Small intestine (tissue), 16 donors: ENCODE results near the gene NSMCE1. TPM values are rescaled to one million over a fixed set of nuclear protein-coding genes. Genes with fewer than 3 reads are reported as not detected.
A peak's percentile ranks its signal among the peaks of the same experiment; 100 is the strongest.

Experiments
- DNase-seq, 2 donors: peaks; one replicate each; pipeline versions ENCODE4 v3.0.0 to v3.0.0-alpha.2; 2013
- FAIRE-seq: peaks from 2 replicates; lab custom pipeline; 2012; peaks lifted over from hg19 to GRCh38; lab: Jason Lieb, UNC
- H3K27ac ChIP-seq, 3 donors: one replicate each; pipeline ENCODE4 v1.5.1; 2013; ENCODE audit warnings: low read length in 2 of 3, mild to moderate bottlenecking in 2 of 3, control low read depth in 1 of 3, inconsistent platforms in 1 of 3, low read depth in 1 of 3, moderate library complexity in 1 of 3
- H3K27me3 ChIP-seq, 3 donors: one replicate each; pipeline ENCODE4 v1.6.1; 2013; ENCODE audit warnings: low read length in 3 of 3, inconsistent platforms in 1 of 3; ENCODE audit not compliant: control insufficient read depth in 3 of 3, insufficient read depth in 3 of 3
- H3K36me3 ChIP-seq, 3 donors: one replicate each; pipeline ENCODE4 v1.6.1; 2013; ENCODE audit warnings: low read length in 3 of 3, inconsistent platforms in 1 of 3, low read depth in 1 of 3, mild to moderate bottlenecking in 1 of 3, moderate library complexity in 1 of 3; ENCODE audit not compliant: control insufficient read depth in 3 of 3, insufficient read depth in 2 of 3
- H3K4me1 ChIP-seq, 3 donors: one replicate each; pipeline ENCODE4 v1.6.1; 2013; ENCODE audit warnings: low read length in 2 of 3, inconsistent platforms in 1 of 3, low read depth in 1 of 3, mild to moderate bottlenecking in 1 of 3, moderate library complexity in 1 of 3; ENCODE audit not compliant: control insufficient read depth in 3 of 3, insufficient read depth in 2 of 3
- H3K4me3 ChIP-seq, 3 donors: one replicate each; pipeline ENCODE4 v1.5.1; 2013; ENCODE audit warnings: low read length in 3 of 3, control low read depth in 1 of 3, inconsistent platforms in 1 of 3, low read depth in 1 of 3, mild to moderate bottlenecking in 1 of 3, moderate library complexity in 1 of 3
- H3K9me3 ChIP-seq, 2 donors: one replicate each; pipeline ENCODE4 v1.6.1; 2013; ENCODE audit warnings: low read depth in 1 of 2, low read length in 1 of 2; ENCODE audit not compliant: control insufficient read depth in 2 of 2, insufficient read depth in 1 of 2
- WGBS, 3 donors: extraction: QIAGEN DNeasy Blood & Tissue Kit; methylation state at CpG; one replicate each; pipeline ENCODE4 v1.1.7; 2013; 5-methylcytosine and 5-hydroxymethylcytosine counted together
- long read RNA-seq, 10 donors: transcript quantifications; one replicate each; lab custom pipeline, GENCODE V29; 2026
- polyA plus RNA-seq, 4 donors: library from polyadenylated mRNA; stranded (reverse) in 3 of 4; unstranded in 1 of 4; fragments of 200-250 nt in 3 of 4; fragments of 120-200 nt in 1 of 4; gene quantifications; one replicate each; pipeline versions ENCODE4 v1.2.1 to v1.2.3, GENCODE V29; 2013
- donor health status: healthy with polysubstance abuse.
- donor health status: control.
- donor health status: control.
- donor health status: Bipolar disorder and iron deficiency.
- donor health status: healthy.

The NSMCE1 gene
- 10 to 100 TPM; 37.8 to 66.1 (median 52.3) TPM for polyA plus RNA-seq
- long read RNA-seq, donor 1: 0 reads
- long read RNA-seq, donor 2, transcript NSMCE1-201 (8 exons, 1,067 nt): major isoform, 8 of 9 reads
- long read RNA-seq, donor 2, partial matches to known transcripts: 0 of 9 reads
- long read RNA-seq, donor 2, other reads (novel, unspliced or antisense): 0 of 9 reads
- long read RNA-seq, donor 3, transcript NSMCE1-201 (8 exons, 1,067 nt): major isoform, 19 of 21 reads
- long read RNA-seq, donor 3, partial matches to known transcripts: 0 of 21 reads
- long read RNA-seq, donor 3, other reads (novel, unspliced or antisense): 0 of 21 reads
- long read RNA-seq, donor 4, partial matches to known transcripts: 0 of 1 reads
- long read RNA-seq, donor 4, other reads (novel, unspliced or antisense): 0 of 1 reads
- long read RNA-seq, donor 5, transcript NSMCE1-201 (8 exons, 1,067 nt): major isoform, 5 of 5 reads
- long read RNA-seq, donor 5, partial matches to known transcripts: 0 of 5 reads
- long read RNA-seq, donor 5, other reads (novel, unspliced or antisense): 0 of 5 reads
- long read RNA-seq, donor 6, transcript NSMCE1-201 (8 exons, 1,067 nt): major isoform, 20 of 21 reads
- long read RNA-seq, donor 6, partial matches to known transcripts: 0 of 21 reads
- long read RNA-seq, donor 6, other reads (novel, unspliced or antisense): 0 of 21 reads
- long read RNA-seq, donor 7, transcript NSMCE1-201 (8 exons, 1,067 nt): major isoform, 32 of 37 reads
- long read RNA-seq, donor 7, partial matches to known transcripts: 5 of 37 reads
- long read RNA-seq, donor 7, other reads (novel, unspliced or antisense): 0 of 37 reads
- long read RNA-seq, donor 8, partial matches to known transcripts: 0 of 2 reads
- long read RNA-seq, donor 8, other reads (novel, unspliced or antisense): 0 of 2 reads
- long read RNA-seq, donor 9, partial matches to known transcripts: 0 of 3 reads
- long read RNA-seq, donor 9, other reads (novel, unspliced or antisense): 0 of 3 reads
- long read RNA-seq, donor 10, transcript NSMCE1-201 (8 exons, 1,067 nt): major isoform, 19 of 19 reads
- long read RNA-seq, donor 10, partial matches to known transcripts: 0 of 19 reads
- long read RNA-seq, donor 10, other reads (novel, unspliced or antisense): 0 of 19 reads

- Histone ChIP-seq H3K4me1 (peaks cover 4 to 18% (median 4%) of the 10 kb centered on the region in 3 donors), H3K27me3 (no peaks in the 10 kb centered on the region), H3K27ac (peak within 1 kb of the TSS; percentile 61 to 98 (median 78)), H3K36me3 (no peaks in the 10 kb centered on the region), H3K4me3 (peak within 1 kb of the TSS; percentile 75 to 97 (median 92)), H3K9me3 (no peaks in the 10 kb centered on the region)
- 5 to 7% (median 5%) methylated on average over 56 to 58 of the region's 58 CpGs for WGBS, 3 donors
- FAIRE-seq: no peak
- DNase-seq: peak; percentile 96 to 99
Measured at GRCh38 chr16:27268376-27269299, at the start of gene NSMCE1. TSS of gene NSMCE1 (minus strand) at chr16:27268772. CDS start at chr16:27257570, 11,202 bp downstream.

- H3K4me1 ChIP-seq: peaks cover 5 to 20% (median 6%) of the 10 kb centered on the region in 3 donors
- peak overlapping the region in 2 of 3 donors; percentile 6 to 50 for H3K27ac ChIP-seq
- FAIRE-seq: no peak
- peaks cover 0 to 28% (median 0%) of the 10 kb centered on the region in 3 donors for H3K36me3 ChIP-seq
- H3K27me3 ChIP-seq: no peaks in the 10 kb centered on the region
- no peaks in the 10 kb centered on the region for H3K9me3 ChIP-seq
- WGBS, 3 donors: 74 to 80% (median 77%) methylated on average over 10 of the region's 10 CpGs
- no peak for DNase-seq
- no peak overlapping the region for H3K4me3 ChIP-seq
Measured at GRCh38 chr16:27317738-27318391, 49.3 kb upstream of the NSMCE1 start.

- H3K9me3 ChIP-seq: no peaks in the 10 kb centered on the region
- H3K36me3 ChIP-seq: peaks cover 0 to 28% (median 0%) of the 10 kb centered on the region in 3 donors
- peaks cover 5 to 21% (median 5%) of the 10 kb centered on the region in 3 donors for H3K4me1 ChIP-seq
- H3K27ac ChIP-seq: peak overlapping the region in 1 of 3 donors; percentile 15
- H3K27me3 ChIP-seq: no peaks in the 10 kb centered on the region
- H3K4me3 ChIP-seq: no peak overlapping the region
- no peak for FAIRE-seq
- DNase-seq: no peak
- 73 to 78% (median 75%) methylated on average over 7 of the region's 7 CpGs for WGBS, 3 donors
Measured at GRCh38 chr16:27317320-27317719, 48.7 kb upstream of the NSMCE1 start.

- peak overlapping the region; percentile 5 to 61 (median 40) for H3K27ac ChIP-seq
- peaks cover 0 to 28% (median 0%) of the 10 kb centered on the region in 3 donors for H3K36me3 ChIP-seq
- no peak for DNase-seq
- H3K9me3 ChIP-seq: no peaks in the 10 kb centered on the region
- H3K27me3 ChIP-seq: no peaks in the 10 kb centered on the region
- FAIRE-seq: no peak
- WGBS, 3 donors: 62 to 66% (median 63%) methylated on average over 8 of the region's 8 CpGs
- peak overlapping the region in 1 of 3 donors; percentile 79 for H3K4me3 ChIP-seq
- peaks cover 4 to 27% (median 5%) of the 10 kb centered on the region in 3 donors for H3K4me1 ChIP-seq
Measured at GRCh38 chr16:27316038-27316680, 47.6 kb upstream of the NSMCE1 start.

- H3K4me3 ChIP-seq: peak overlapping the region; percentile 12 to 96 (median 79)
- FAIRE-seq (no peak), DNase-seq (peak; percentile 68 to 72)
- peaks cover 4 to 27% (median 5%) of the 10 kb centered on the region in 3 donors for H3K4me1 ChIP-seq
- H3K9me3 ChIP-seq: no peaks in the 10 kb centered on the region
- 21 to 32% (median 25%) methylated on average over 9 of the region's 9 CpGs for WGBS, 3 donors
- no peaks in the 10 kb centered on the region for H3K27me3 ChIP-seq
- H3K36me3 ChIP-seq: peaks cover 0 to 28% (median 0%) of the 10 kb centered on the region in 3 donors
- H3K27ac ChIP-seq: peak overlapping the region; percentile 32 to 99 (median 90)
Measured at GRCh38 chr16:27315333-27316037, 46.9 kb upstream of the NSMCE1 start.

- H3K9me3 ChIP-seq: no peaks in the 10 kb centered on the region
- peaks cover 4 to 27% (median 5%) of the 10 kb centered on the region in 3 donors for H3K4me1 ChIP-seq
- DNase-seq (peak in 1 of 2 donors; percentile 42), FAIRE-seq (no peak)
- peaks cover 0 to 24% (median 0%) of the 10 kb centered on the region in 3 donors for H3K36me3 ChIP-seq
- peak overlapping the region in 2 of 3 donors; percentile 90 to 99 for H3K27ac ChIP-seq
- peak overlapping the region in 2 of 3 donors; percentile 79 to 96 for H3K4me3 ChIP-seq
- 40 to 65% (median 56%) methylated on average over 2 of the region's 2 CpGs for WGBS, 3 donors
- no peaks in the 10 kb centered on the region for H3K27me3 ChIP-seq
Measured at GRCh38 chr16:27314986-27315332, 46.4 kb upstream of the NSMCE1 start.
